ENCODE data around the gene DOK6. TPM values are rescaled to one million over a fixed set of nuclear protein-coding genes. Genes with fewer than 3 reads are reported as not detected.

The DOK6 gene
- total RNA-seq, 1 experiment from 2014 or later = 4.1 TPM

- no peaks in the 10 kb centered on the region for H3K4me1 Mint-ChIP-seq
These were observed 163.9 kb downstream of the DOK6 start for GRCh38 chr18:69564602-69565001.

GRCh38 chr18:69567813-69568488 is 167.3 kb downstream of the DOK6 start:
- H3K27me3 Mint-ChIP-seq (ENCODE audit: low read depth) = no peaks in the 10 kb centered on the region
- H3K27ac Mint-ChIP-seq = no peak overlapping the region
- ChIA-PET CTCF (no interaction called here), POLR2A (no interaction called here)
- no peak overlapping the region for H3K4me3 Mint-ChIP-seq
- no peaks in the 10 kb centered on the region for H3K4me1 Mint-ChIP-seq
- ATAC-seq = no peak
- peaks cover 33% of the 10 kb centered on the region for H3K9me3 Mint-ChIP-seq
- peaks cover 23% of the 10 kb centered on the region for H3K36me3 Mint-ChIP-seq
- DNase-seq (ENCODE audit: low spot score) = no peak
- no peak for TF ChIP-seq ZNF425 (CRISPR knock-in tag; conservative IDR thresholded peaks at IDR 0.05)
- no peak for TF ChIP-seq ZBTB43 (CRISPR knock-in tag; IDR thresholded peaks at IDR 0.05)
- TF ChIP-seq CTCF (IDR thresholded peaks at IDR 0.05) = no peak
- TF ChIP-seq ATF2 (CRISPR knock-in tag; IDR thresholded peaks at IDR 0.05; ENCODE audit: borderline replicate concordance, low read depth) = no peak
- no peak for TF ChIP-seq HMGXB4 (CRISPR knock-in tag; IDR thresholded peaks at IDR 0.05)
- no peak for TF ChIP-seq ZNF121 (CRISPR knock-in tag; IDR thresholded peaks at IDR 0.05)
- TF ChIP-seq PREB (CRISPR knock-in tag; IDR thresholded peaks at IDR 0.05; ENCODE audit: borderline replicate concordance) = no peak
- TF ChIP-seq GRHL2 (CRISPR knock-in tag; IDR thresholded peaks at IDR 0.05; ENCODE audit: insufficient replicate concordance, severe bottlenecking) = no peak
- TF ChIP-seq SOX15 (CRISPR knock-in tag; IDR thresholded peaks at IDR 0.05) = no peak
- no peak for TF ChIP-seq NFE2L1 (CRISPR knock-in tag; IDR thresholded peaks at IDR 0.05)
- no peak for TF ChIP-seq MLX (CRISPR knock-in tag; IDR thresholded peaks at IDR 0.05)
- no peak for TF ChIP-seq USF2 (CRISPR knock-in tag; IDR thresholded peaks at IDR 0.05)

More at GRCh38 chr18:69564602-69565001, 163.9 kb downstream of the DOK6 start:
- ChIA-PET POLR2A (no interaction called here), CTCF (no interaction called here)
- H3K4me3 Mint-ChIP-seq = no peak overlapping the region
- no peak overlapping the region for H3K27ac Mint-ChIP-seq
- H3K9me3 Mint-ChIP-seq = peaks cover 46% of the 10 kb centered on the region
- no peak for DNase-seq (ENCODE audit: low spot score)
- H3K27me3 Mint-ChIP-seq (ENCODE audit: low read depth) = no peaks in the 10 kb centered on the region
- peaks cover 33% of the 10 kb centered on the region for H3K36me3 Mint-ChIP-seq
- no peak for ATAC-seq
- TF ChIP-seq ATF1 (CRISPR knock-in tag; IDR thresholded peaks at IDR 0.05) (no peak), PREB (CRISPR knock-in tag; IDR thresholded peaks at IDR 0.05; ENCODE audit: borderline replicate concordance) (no peak), E2F1 (CRISPR knock-in tag; IDR thresholded peaks at IDR 0.05) (no peak)

All from WTC11 (cell line).